Measurements from ENCODE around the gene KMT2D. TPM values are rescaled to one million over a fixed set of nuclear protein-coding genes. Genes with fewer than 3 reads are reported as not detected.
A peak's percentile ranks its signal among the peaks of the same experiment; 100 is the strongest.
"Not testable (repeated sequence)": the region's sequence is repeated elsewhere in the genome, so short reads cannot be mapped to it uniquely, and the experiment has no call there.

KMT2D gene
- total RNA-seq, 1 donor from 2014 or later: 33.5 TPM

GRCh38 chr12:49091056-49091835 lies 30.7 kb upstream of the KMT2D start:
- DNase-seq (ENCODE audit: missing footprints) (no peak), ATAC-seq (no peak)
- intact Hi-C loops (cut with DNase I): no loop called here

GRCh38 chr12:49089821-49090773 lies 29.5 kb upstream of the KMT2D start:
- intact Hi-C loops (cut with DNase I): no loop called here
- no peak for DNase-seq (ENCODE audit: missing footprints)
- ATAC-seq: no peak

GRCh38 chr12:49088932-49089330 lies 28.3 kb upstream of the KMT2D start:
- ATAC-seq (no peak), DNase-seq (ENCODE audit: missing footprints) (no peak)
- intact Hi-C loops (cut with DNase I): loop anchor here (1.0 kb wide), 2 partner anchors 32 to 146 kb away; no protein-coding TSS in a partner anchor

- peak; percentile 78 for DNase-seq (ENCODE audit: missing footprints)
- ATAC-seq: peak; percentile 95
- intact Hi-C loops (cut with DNase I): loop anchor here (1.0 kb wide), 2 partner anchors 33 to 147 kb away; no protein-coding TSS in a partner anchor
These were observed 27.7 kb upstream of the KMT2D start for GRCh38 chr12:49088150-49088931.

- intact Hi-C loops (cut with DNase I): loop anchor here (1.0 kb wide), 1 partner anchor 154 kb away; no protein-coding TSS in a partner anchor
- DNase-seq (ENCODE audit: missing footprints): no peak
- no peak for ATAC-seq
These were observed 25.5 kb upstream of the KMT2D start for GRCh38 chr12:49086116-49086515.

- no peak for DNase-seq (ENCODE audit: missing footprints)
- intact Hi-C loops (cut with DNase I): no loop called here
- no peak for ATAC-seq
These were observed 23.8 kb upstream of the KMT2D start for GRCh38 chr12:49084438-49084837.

- ATAC-seq: no peak
- intact Hi-C loops (cut with DNase I): no loop called here
These were observed 19.2 kb upstream of the KMT2D start for GRCh38 chr12:49079793-49080192.

GRCh38 chr12:49070971-49071370 lies 10.4 kb upstream of the KMT2D start:
- intact Hi-C loops (cut with DNase I): no loop called here
- ATAC-seq: no peak
- no peak for DNase-seq (ENCODE audit: missing footprints)

More at GRCh38 chr12:49079793-49080192, 19.2 kb upstream of the KMT2D start:
- no peak for DNase-seq (ENCODE audit: missing footprints)

GRCh38 chr12:49069507-49070346 lies 9.1 kb upstream of the KMT2D start, which contains the start of gene RHEBL1:
RHEBL1 (minus strand) TSS chr12:49069979; CDS start chr12:49069785, 194 bp downstream.
- ATAC-seq (peak; percentile 100), DNase-seq (ENCODE audit: missing footprints) (peak; percentile 100)
- intact Hi-C loops (cut with DNase I): loop anchor here (1.0 kb wide), 1 partner anchor 13 kb away; no protein-coding TSS in a partner anchor

- no peak for DNase-seq (ENCODE audit: missing footprints)
- no peak for ATAC-seq
- intact Hi-C loops (cut with DNase I): loop anchor here (1.0 kb wide), 1 partner anchor 13 kb away; no protein-coding TSS in a partner anchor
These were observed 8.4 kb upstream of the KMT2D start for GRCh38 chr12:49068879-49069506.

- no peak for ATAC-seq
- DNase-seq (ENCODE audit: missing footprints): no peak
- intact Hi-C loops (cut with DNase I): no loop called here
These were observed 5.5 kb upstream of the KMT2D start for GRCh38 chr12:49066120-49066519.

GRCh38 chr12:49064767-49065152 lies 4.2 kb upstream of the KMT2D start:
- no peak for DNase-seq (ENCODE audit: missing footprints)
- intact Hi-C loops (cut with DNase I): no loop called here
- ATAC-seq: no peak

- intact Hi-C loops (cut with DNase I): loop anchor here (2.0 kb wide), 2 partner anchors 43 to 173 kb away; partner anchors contain the start of gene PRKAG1
- not testable (repeated sequence) for ATAC-seq; DNase-seq (ENCODE audit: missing footprints)
These were observed 1.3 kb upstream of the KMT2D start for GRCh38 chr12:49061916-49062315.

GRCh38 chr12:49061157-49061650 lies 610 bp upstream of the KMT2D start:
- ATAC-seq (peak; percentile 0), DNase-seq (ENCODE audit: missing footprints) (no peak)
- intact Hi-C loops (cut with DNase I): loop anchor here (2.0 kb wide), 2 partner anchors 42 to 174 kb away; partner anchors contain the start of gene PRKAG1

- intact Hi-C loops (cut with DNase I): loop anchor here (2.0 kb wide), 2 partner anchors 41 to 175 kb away; partner anchors contain the start of gene PRKAG1
- no peak for DNase-seq (ENCODE audit: missing footprints)
- no peak for ATAC-seq
These were observed 1.1 kb downstream of the KMT2D start for GRCh38 chr12:49059299-49060171.

GRCh38 chr12:49059045-49059298 lies 1.6 kb downstream of the KMT2D start:
- ATAC-seq: no peak
- DNase-seq (ENCODE audit: missing footprints): no peak
- intact Hi-C loops (cut with DNase I): no loop called here
